SW480 (cell line): ENCODE results near the gene UQCRC1.
"Not testable (repeated sequence)": the region's sequence is repeated elsewhere in the genome, so short reads cannot be mapped to it uniquely, and the experiment has no call there.

Experiments
- DNase-seq: peaks from one replicate; pipeline ENCODE4 v3.0.0-alpha.2; 2016; ENCODE audit warnings: low spot score

The UQCRC1 gene

DNA sequence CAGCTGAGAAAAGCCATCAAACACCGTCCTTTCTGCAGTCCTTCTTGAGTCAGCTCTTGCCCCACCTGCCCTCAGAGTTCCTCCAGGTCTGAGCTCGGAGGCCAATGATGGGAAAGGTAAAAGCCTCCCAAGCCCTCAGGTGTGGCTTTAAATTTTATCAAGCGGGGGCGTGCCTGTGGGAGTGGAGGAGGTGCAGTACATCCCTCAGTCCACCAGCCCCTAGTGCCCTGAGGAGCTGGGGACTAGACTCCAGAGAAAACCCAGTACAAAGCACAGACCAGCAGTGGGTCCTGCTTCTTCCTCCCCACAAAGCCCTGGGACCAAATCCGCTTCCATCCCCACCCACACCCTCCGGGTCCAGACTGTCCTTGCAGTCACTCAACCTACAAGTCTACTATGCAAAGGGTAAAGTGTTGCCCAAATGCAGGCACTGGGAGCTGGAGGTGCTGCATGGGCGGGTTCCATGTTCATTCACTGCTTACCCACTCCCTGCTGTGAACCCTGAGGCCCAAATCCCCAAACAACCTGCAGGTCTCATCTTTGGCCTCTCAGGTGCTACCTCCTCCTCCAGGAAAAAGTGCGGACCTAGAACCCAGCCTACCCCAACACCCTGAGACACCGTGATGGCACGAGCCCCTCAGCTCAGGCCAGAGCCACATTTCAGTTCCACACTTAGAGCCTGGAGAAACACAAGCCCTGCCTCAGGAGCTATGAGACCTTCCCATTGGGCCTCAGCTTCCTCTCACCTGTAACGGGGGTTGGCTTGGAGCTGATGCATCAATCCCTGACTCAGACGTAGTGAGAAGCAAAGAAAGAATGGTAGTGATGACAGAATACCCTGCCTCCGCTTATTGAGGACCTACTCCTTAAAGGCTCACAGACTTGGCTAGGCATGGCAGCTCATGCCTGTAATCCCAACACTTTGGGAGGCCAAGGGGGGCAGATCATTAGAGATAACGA is 55.3 kb downstream of the UQCRC1 start:
- no peak for DNase-seq

DNA sequence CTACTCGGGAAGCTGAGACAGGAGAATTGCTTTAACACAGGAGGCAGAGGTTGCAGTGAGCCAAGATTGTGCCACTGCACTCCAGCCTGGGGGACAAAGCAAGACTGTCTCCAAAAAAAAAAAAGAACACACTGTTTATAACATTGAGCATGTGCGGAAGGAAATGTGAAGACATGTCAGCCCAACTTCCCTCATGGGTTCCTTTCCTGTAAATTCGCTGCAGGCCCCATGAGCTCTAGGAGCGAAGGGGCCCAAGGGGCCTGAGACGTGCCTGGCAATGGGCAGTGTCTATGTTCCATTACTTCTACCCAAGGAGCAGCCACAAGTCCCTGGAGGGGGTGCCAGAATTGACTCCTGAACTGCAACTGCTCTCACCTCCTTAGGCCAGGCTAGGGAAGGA is 56.1 kb downstream of the UQCRC1 start:
- no peak for DNase-seq

DNA sequence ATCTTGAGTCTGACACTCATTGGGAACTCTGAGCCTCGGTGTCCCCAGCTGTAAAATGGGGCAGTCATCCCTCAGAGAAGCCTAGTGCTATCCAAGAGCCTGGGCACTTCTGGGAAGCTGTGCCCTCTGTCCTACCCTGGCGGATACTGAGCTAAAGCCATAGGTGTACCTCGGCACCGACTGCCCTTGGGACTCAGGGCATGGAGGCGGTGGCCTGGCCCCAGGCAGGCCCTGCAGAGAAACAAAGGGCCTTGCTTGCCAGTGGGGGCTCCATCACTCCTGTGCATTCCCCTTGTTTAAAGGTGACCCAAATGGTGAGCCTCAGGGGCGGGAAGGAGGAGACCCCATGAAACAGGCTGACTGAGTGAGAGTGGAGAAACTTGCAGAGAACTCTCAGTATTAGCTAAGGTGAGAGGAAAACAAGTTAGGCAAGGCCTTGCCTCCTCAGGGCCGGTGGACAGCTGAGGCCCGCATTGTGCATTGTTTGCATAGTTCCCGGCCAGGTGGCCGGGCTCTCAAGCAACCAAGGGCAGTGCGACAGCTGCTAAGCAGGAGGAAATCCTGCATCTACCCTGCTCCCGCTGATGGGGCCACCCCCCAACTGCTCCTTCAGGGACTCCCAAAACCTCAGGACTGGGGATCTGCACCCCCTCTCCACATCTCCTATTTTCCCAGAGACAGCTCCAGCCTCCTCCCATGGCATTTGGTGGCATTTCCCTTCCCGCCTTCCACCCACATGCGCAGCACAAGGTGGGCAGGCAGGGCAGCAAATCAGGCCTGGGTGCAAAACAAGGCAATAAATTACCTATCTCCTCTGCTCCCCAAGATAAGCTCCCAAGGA is 57.1 kb downstream of the UQCRC1 start:
- no peak for DNase-seq

DNA sequence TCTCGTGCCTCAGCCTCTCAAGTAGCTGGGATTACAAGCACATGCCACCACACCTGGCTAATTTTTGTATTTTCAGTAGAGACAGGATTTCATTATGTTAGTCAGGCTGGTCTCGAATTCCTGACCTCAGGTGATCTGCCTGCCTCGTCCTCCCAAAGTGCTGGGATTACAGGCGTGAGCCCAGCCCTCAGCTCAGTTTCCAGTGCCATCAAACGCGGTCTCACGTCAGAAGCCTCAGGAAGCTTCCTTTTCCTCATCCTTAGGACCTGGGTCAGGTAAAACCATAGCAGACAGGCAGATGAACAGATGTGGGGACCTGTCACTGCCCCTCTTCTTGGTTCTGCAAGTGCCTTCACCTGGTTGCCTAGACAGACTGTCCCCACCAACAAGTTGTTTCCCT is 57.8 kb downstream of the UQCRC1 start:
- DNase-seq = not testable (repeated sequence)
